HTR-8/SVneo (cell line): ENCODE results near the gene POU6F2.
"Not testable (repeated sequence)": the region's sequence is repeated elsewhere in the genome, so short reads cannot be mapped to it uniquely, and the experiment has no call there.

ENCODE experiments used
- DNase-seq: peaks from one replicate; pipeline ENCODE4 v3.0.0; 2011; ENCODE audit warnings: low spot score, mixed read lengths; ENCODE audit not compliant: insufficient read length
- FAIRE-seq: peaks from 2 replicates; lab custom pipeline; 2011; peaks lifted over from hg19 to GRCh38; lab: Jason Lieb, UNC

Gene POU6F2

DNA sequence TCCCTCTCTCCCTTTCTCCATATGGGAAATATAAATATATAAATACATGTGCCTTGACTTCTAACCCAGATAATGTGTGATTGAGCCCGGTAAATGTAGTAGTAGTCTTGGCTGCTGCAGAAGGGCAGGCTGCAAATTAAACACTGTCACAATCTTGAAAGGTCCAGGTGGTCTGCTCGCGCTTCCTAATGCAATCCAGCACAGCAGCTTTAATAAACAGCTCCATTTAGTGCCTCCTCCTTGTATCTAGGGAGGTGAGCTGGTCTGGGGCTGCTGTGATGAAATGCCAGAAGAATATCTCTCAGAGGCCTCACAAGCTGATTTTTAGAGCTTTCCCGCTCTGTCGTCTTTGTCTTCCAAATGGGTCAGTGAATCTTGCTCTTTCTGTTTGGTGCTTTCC, 782 bp downstream of the POU6F2 start:
- no peak for FAIRE-seq
- no peak for DNase-seq

DNA sequence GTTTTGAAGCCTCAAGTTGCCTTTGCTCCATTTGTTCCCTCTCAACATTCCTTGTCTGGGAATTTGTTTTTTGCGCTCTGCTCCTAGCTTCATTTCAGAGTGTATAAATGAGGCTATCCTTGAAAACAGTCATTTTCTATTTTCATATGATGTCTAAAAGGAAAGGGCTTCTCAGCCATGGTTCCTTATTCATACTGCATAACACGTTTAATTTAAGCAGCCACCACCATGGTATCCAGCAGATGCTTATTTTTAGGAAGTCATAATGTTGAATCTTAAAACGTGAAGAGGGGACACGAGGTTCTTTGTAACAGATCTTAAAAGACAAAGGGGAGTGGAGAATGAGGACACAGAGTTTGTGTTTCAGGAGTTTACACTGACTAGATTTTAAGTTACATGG, 14.5 kb downstream of the POU6F2 start:
- FAIRE-seq (no peak), DNase-seq (no peak)

DNA sequence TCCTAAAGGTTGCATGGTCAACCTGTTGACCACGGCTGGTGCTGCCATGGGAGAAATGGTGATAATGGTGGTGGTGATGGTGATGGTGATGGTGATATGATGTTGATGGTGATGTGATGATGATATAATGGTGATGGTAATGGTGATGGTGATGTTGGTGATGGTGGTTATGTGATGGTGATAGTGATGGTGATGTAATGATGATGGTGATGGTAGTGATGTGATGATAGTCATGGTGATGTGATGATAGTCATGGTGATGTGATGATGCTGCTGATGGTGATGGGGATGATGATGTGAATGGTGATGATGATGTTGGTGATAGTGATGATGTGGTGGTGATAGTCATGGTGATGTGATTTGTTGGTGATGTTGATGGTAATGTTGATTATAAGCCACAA, 23.9 kb downstream of the POU6F2 start:
- FAIRE-seq = peak; percentile 97
- no peak for DNase-seq

DNA sequence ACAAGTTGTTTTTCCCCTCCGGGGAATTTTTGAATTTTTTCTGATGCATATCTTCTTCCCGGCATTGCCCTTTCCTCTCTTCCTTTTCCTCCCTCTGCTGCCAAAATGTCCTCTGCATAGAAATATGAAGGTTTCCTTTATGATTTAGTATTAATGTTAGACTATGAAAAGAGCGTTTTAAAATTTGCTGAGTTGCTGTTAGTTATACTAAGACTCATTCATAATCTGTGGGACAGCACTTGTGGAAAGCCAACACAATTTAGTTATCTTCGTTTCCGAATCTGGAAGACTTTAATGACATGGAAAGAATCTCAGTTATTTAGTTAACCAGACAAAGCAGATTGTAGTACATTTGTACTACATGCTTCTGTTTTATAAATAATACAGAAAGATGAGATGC, 25.0 kb downstream of the POU6F2 start:
- DNase-seq (no peak), FAIRE-seq (no peak)

DNA sequence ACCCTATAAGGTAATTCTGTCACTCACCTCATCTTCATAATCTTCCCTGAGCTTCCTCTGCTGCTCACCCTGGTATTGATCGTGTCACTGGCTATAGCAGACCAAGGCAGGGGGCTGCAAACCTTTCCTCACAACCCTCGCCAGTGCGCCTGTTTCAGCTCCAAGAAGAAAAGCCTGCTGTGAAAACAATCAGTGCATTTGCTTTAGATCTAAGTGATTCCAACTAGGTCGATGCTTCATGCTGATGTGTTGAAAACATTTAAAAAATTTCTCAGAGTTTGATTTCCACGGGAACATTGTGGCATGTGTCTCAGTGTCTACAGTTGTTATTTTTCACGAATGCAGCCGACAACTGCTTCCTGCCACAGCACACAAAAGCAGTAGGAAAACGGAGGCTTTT, 27.3 kb downstream of the POU6F2 start:
- FAIRE-seq = no peak
- DNase-seq = no peak

DNA sequence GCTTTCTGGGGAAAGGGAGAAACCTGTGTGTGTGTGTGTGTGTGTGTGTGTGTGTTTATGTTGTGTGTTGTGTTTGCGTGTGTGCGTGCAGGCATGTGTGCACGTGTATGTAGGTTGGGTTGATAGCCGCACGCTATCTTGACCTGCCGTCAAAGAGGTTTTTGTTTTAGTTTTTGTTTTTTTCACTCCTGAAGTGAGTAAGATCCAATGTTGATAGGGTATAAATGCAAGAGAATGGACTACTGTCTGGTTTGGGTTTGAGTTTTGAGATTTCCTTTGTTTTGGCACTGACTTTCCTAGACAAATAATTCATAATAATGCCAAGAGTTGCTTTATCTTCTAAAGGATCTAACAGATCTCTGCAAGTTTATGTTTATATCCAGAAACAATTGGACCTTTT, 27.8 kb downstream of the POU6F2 start:
- FAIRE-seq = no peak
- DNase-seq = no peak

DNA sequence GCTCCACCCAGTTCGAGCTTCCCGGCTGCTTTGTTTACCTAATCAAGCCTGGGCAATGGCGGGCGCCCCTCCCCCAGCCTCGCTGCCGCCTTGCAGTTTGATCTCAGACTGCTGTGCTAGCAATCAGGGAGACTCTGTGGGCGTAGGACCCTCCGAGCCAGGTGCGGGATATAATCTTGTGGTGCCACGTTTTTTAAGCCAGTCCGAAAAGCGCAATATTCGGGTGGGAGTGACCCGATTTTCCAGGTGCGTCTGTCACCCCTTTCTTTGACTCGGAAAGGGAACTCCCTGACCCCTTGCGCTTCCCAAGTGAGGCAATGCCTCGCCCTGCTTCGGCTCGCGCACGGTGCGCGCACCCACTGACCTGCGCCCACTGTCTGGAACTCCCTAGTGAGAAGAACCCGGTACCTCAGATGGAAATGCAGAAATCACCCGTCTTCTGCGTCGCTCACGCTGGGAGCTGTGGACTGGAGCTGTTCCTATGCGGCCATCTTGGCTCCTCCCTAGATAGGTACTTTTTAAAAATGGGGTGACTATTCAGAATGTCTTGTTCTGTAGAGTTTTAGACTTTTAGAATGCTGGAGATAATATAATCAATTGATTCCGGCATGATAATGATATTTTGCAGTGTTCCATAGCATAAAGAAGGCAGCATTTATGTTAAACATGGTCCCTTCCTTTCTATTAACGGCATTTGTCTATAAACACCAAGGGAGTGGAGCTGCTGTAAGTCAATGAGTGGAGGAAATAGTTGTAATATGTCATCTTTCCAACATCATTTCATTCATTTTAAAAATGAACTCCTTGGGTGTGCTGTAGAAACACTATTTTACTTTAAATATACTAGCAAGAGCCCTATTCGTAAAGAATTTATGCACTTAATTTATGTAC, 35.6 kb downstream of the POU6F2 start:
- FAIRE-seq = not testable (repeated sequence)

DNA sequence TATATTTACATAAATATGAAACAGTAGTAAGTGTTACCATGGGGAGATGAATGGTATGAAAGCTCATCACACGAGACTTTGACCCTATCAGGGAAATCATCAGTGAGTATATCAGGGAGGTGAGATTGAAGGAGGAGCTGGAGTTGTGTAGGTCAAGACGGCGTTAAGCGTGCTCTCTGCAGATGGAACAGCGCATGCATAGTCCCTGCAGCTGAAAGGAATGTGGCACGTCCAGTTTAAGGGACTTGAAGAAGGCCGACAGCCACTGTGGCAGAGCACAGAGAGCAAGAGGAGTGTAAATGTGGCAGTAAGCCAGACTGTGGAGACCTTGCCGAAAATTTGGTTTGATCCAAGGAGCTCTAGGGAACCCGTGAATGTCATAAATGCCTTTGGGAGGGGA, 38.9 kb downstream of the POU6F2 start:
- no peak for DNase-seq
- FAIRE-seq = no peak

More for the DNA sequence above, 35.6 kb downstream of the POU6F2 start:
- not testable (repeated sequence) for DNase-seq

DNA sequence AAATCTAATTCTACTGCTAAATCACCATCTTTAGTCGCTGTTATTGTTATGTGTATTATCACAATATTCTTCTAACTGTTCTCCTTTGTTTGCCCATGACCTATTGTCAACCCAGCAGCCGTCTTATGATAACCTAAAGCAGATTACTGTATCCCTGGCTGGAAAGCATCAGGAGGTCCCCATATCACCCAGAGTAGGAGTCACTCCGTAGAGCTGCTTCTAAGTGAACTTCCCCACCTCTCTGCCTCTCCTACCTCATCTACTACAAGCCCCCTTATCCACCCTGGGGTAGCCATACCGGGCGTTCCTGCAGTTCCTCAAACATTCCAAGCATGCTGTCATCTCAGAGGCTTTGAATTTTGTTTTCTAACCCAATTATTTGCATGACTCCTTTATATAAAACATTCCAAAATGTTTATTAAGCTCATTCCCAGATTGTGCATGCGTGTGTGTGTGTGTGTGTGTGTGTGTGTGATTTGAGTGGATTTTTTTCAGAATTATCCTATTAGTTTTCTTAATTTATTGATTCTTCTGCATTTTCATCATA, 39.7 kb downstream of the POU6F2 start:
- DNase-seq = no peak
- no peak for FAIRE-seq

DNA sequence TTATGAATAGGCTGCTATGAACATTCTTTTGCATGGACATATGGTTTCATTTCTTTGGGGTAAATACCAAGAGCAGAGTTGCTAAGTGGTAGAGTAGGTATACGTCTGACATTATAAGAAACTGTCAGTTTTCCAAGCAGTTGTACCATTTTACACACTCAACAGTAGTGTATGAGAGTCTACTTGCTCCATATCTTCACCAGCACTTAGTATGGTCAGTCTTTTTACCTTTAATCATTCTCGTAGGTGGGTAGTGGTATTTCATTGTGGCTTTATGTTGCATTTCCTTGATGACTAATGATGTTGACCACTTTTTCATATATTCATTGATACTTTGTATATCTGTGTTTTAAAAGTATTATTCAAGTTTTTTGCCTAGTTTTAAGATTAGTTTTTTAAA, 45.1 kb downstream of the POU6F2 start:
- FAIRE-seq (no peak), DNase-seq (no peak)

DNA sequence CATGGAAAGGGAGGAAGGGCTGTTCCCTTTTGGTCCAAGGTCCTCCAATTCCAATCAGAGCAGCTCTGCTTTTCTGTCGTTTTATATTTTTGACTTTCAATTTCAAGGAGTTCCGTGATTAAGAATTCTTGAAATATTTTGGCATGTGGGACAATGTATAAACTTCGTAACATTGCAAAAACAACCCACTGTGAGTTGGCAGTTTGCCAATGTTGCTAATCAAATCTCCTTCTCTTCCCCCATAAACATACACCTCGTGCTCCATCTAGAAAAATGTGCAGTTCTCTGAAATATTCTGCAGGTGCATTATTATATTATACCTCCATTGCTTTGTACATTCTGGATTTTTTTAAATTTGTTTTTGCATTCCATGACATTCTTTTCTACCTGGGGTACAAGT, 49.8 kb downstream of the POU6F2 start:
- no peak for DNase-seq
- FAIRE-seq = no peak

DNA sequence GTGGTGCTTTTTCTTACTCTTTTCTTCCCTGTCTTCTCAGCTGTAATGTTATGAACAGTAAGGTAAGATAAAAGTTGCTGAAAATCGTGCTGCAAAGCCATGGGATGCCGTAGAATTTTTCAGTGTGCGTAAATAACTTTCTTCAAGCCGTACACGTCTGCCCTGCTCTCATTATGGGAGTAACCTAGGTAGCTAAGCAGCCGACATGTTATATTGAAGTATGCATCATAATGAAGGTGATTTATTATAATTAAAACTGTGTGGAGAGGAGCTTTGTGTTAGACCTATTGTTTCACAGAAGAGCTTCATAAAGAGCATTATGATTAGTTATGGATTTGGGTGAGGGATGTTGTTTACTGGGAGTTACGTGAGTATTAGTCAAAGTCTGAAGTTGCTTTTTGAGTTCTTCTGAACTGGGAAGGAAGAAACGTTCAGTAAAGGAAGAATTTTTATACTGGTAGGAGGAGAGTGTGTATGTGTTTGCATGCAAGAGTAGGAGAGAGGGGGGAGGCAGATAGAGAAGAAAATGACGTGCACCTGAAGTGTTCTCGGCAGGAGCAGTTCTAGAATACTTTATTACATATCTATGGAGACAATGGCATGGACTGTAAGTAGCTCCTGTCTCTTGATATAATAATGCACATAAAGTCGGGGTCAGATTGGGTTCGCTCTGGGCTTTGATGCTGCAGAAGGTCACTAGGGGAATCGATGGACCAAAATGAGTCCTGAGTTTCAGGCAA, 56.3 kb downstream of the POU6F2 start:
- FAIRE-seq = no peak
- DNase-seq = no peak

DNA sequence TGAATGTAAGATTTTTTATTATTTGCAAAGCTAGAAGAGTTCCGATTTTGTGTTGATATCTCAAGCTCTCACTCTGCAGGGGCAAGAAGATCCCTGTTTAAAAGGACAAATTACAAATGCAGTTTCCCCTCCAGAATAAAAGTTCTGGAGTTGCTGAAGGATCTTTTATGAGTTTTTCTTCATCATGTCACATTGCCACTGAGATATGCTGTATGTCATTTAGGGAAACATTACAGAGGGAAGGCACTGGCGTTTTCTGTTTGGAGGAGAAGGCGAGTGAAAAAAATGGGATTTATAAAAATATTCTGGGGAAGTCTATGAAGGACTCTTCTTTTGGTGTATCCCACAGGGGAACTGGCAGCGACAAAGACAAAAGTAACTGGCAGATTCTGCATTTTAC, 57.4 kb downstream of the POU6F2 start:
- FAIRE-seq = no peak
- no peak for DNase-seq

DNA sequence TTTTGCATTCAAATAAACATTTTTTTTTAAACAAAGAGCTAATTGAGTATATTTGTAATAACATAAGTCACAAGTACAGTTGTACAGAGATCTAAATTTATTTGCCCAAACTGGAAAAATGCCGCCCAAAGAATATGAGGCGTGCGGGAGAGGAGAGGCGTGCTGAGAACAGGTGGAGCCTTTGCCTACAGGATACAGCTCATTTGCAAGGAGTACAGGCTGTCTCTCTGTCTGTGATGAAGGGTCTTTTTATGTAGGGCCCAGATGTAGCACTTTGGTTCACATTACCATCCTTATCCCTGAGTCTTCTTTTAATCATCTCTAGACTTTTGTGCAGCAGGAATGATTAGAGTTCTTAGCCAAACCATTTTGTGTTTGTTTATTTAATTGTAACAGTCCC, 58.2 kb downstream of the POU6F2 start:
- no peak for DNase-seq
- no peak for FAIRE-seq

DNA sequence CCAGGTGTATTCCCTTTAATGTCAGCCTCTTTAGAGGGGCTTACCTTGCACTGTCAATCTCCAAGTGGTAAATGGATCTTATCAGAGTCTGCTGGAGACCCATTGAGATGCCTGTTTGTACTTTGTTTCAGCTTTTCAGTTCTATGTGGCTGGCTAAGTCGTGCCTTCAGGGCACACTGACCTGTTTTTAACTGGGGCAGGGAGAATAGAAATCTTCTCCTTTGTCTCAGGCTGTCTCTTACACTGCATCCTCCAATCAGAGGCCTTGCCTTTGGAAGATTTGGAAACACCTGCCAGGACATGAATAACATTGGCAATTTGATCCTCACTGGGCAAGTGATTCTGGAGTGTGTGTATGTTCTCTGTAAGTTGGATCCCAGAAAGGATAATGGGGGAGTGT, 65.0 kb downstream of the POU6F2 start:
- DNase-seq (no peak), FAIRE-seq (no peak)

DNA sequence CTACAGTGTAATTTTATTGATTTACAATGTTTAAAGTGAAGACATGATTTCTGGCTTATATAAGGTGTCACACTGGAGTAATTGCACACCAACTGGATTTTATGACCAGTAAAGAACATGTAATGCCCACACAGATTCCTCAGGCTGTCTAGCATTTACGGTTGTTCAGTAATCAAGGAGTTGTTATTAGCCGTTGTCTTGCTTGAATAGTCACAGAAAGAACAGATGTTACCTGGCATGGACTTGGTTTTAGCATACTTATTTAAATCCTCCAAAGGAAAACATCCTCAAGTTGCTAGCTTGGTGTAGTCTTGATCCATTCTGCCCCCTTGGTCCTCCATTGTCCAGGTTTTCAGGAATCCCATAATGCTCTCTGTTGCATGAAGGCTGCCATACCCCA, 65.8 kb downstream of the POU6F2 start:
- no peak for DNase-seq
- no peak for FAIRE-seq

DNA sequence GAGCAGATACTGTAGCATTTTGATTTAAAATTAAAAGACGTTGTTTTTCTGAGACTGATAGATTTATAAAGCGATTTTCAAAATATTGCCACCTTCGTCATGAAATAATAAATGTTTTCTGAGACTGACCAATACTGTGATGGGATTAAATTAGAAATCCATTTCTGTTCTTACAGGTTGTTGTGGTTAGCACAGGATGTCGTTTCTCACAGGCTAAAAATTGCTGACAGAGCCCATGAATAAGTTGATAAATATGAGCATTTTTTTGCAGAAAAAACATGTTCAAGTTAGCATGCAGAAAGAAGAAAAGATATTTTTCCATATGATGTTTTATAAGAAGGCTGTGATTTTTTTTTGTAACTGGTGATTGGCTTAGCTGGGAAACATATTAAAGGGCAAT, 66.8 kb downstream of the POU6F2 start:
- no peak for FAIRE-seq

DNA sequence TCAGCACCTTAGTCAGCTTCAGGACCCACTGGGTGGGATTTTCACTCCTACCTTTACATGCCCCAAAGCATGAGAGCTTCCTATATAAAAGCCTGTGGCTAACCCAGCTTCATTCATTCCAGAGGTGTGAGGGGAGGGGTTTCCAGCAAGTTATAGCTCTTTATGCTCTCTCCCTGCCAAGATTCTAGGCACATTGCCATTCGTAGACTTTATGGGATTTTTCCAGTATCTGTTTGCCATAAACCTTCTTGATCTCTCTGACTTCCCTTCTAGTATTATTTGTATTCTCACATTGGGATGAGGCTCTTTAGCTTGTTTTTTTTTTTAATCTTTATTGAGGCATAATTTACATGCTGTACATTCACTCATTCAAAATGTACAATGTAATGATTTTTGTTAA, 67.5 kb downstream of the POU6F2 start:
- no peak for DNase-seq
- no peak for FAIRE-seq

More for the DNA sequence above, 66.8 kb downstream of the POU6F2 start:
- no peak for DNase-seq

DNA sequence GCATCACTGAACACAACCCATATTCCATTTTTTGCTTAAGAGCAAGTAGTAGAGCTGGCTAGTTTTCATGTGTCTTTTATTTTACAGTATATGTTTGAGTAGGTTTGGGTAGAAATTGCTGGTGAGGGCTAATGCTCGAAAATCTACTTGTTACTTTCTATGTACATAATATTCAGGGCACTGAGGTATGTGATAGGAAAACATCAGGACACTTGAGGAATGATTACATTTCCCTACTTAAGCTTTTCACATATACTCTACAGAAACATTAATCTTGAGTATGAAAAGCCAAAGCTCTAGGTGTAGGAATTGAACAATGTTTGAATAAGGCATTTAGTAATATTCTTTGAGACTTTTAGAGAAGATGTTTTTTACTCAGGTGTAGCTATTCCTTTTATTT, 73.6 kb downstream of the POU6F2 start:
- no peak for FAIRE-seq
- no peak for DNase-seq

DNA sequence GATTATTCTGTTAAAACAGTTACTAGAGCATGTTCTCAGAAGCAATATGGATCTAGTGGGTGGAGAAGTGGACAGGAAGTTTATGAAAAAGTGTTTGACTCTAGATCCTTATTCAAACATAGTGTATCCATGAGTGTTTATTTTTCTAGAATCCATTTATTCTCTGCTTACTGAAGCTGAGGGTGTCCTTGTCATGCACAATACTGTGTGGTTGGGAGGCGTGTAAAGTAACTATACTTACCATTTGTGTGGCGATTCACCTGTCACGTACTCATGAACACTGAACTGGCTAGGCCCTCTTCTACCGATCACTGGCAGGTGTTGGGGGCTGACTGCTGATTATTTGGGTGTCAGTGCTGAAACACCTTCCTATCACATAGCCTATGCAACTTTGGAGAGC, 74.0 kb downstream of the POU6F2 start:
- DNase-seq (no peak), FAIRE-seq (no peak)

DNA sequence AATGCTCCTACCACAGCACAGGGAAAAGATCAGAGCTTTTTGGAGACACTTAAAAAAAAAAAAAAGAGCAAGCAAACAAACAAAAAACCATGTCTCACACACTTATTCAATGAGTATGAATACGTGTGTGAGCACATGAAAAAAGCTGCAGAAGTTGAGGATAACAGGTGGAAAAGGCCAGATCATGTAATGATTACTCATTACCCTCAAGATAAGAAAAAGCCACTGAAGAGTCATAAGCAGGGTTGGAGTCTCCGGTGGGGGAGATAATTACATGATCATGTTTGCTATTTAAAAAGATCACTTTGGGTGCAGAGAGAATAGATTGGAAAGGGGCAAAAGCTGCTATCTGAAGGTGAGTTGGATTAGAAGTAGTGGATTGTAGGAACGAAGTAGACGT, 77.0 kb downstream of the POU6F2 start:
- no peak for DNase-seq
- no peak for FAIRE-seq
